K562 (cell line): Measurements from ENCODE around the gene HOXC10.

Experiments
- HDGF ChIP-seq: fragments of 450-650 bp; IDR thresholded peaks from 2 replicates; pipeline ENCODE4 v1.6.1; 2016
- TEAD1 ChIP-seq, 2 experiments: fragments of 450-650 bp in 1 of 2; sonication (generic) in 1 of 2; formaldehyde crosslinking; IDR thresholded peaks; 2 replicates each; pipeline versions ENCODE4 v1.4.0 to v1.8.0; 2020 to 2022; ENCODE audit warnings: mild to moderate bottlenecking in 2 of 2, missing genetic modification reagents in 1 of 2

- TF ChIP-seq TEAD1 (CRISPR knock-in tag; IDR thresholded peaks at IDR 0.05): no peak
- TF ChIP-seq HDGF: no peak
Measured at GRCh38 chr12:54001283-54002187, 16.6 kb downstream of the HOXC10 start.
